Adrenal gland (tissue), 12 donors: ENCODE measurements around the gene PUM2. TPM values are rescaled to one million over a fixed set of nuclear protein-coding genes. Genes with fewer than 3 reads are reported as not detected.
"Not testable (repeated sequence)": the region's sequence is repeated elsewhere in the genome, so short reads cannot be mapped to it uniquely, and the experiment has no call there.

Experiments
- DNase-seq, 7 donors: peaks; one replicate each; pipeline ENCODE4 v3.0.0-alpha.2; 2019 to 2020
- H3K27ac ChIP-seq, 5 donors: fragments of 200-600 bp; sonication (generic) in 4 of 5; 1 replicate in 3 of 5; 2 replicates in 2 of 5; pipeline versions ENCODE4 v1.5.1 to v1.8.0; 2016 to 2020; ENCODE audit warnings: mild to moderate bottlenecking in 1 of 5
- H3K27me3 ChIP-seq: fragments of 200-600 bp; 2 replicates; pipeline ENCODE4 v1.8.0; 2021
- H3K36me3 ChIP-seq, 2 donors: fragments of 200-600 bp; replicated peaks in 1 of 2; 1 replicate in 1 of 2; 2 replicates in 1 of 2; pipeline versions ENCODE4 v1.5.1 to v1.8.0; 2018 to 2022
- H3K4me1 ChIP-seq, 2 donors: fragments of 200-600 bp; replicated peaks in 1 of 2; 1 replicate in 1 of 2; 2 replicates in 1 of 2; pipeline versions ENCODE4 v1.5.1 to v1.8.0; 2018 to 2021
- H3K4me3 ChIP-seq, 4 donors: fragments of 200-600 bp; sonication (generic) in 3 of 4; one replicate each; pipeline ENCODE4 v1.5.1; 2016 to 2018
- H3K9me3 ChIP-seq, 3 donors: fragments of 200-600 bp; sonication (generic) in 1 of 3; replicated peaks in 1 of 3; 1 replicate in 2 of 3; 2 replicates in 1 of 3; pipeline versions ENCODE4 v1.5.1 to v1.8.0; 2016 to 2021
- CTCF ChIP-seq, 6 experiments: fragments of 450-650 bp in 4 of 6; fragments of 200-600 bp in 2 of 6; sonication (generic) in 1 of 6; IDR thresholded peaks; 1 replicate in 5 of 6; 2 replicates in 1 of 6; pipeline versions ENCODE4 v1.5.1 to v1.8.0; 2016 to 2021; ENCODE audit warnings: antibody characterized with exemption in 6 of 6, mild to moderate bottlenecking in 2 of 6, moderate library complexity in 1 of 6
- POLR2A ChIP-seq, 2 donors: fragments of 450-650 bp; IDR thresholded peaks; one replicate each; pipeline ENCODE4 v1.6.1; 2017; ENCODE audit warnings: antibody characterized with exemption in 2 of 2, mild to moderate bottlenecking in 2 of 2, moderate library complexity in 1 of 2
- WGBS, 4 donors: extraction: QIAGEN DNeasy Blood & Tissue Kit in 2 of 4; methylation state at CpG; one replicate each; pipeline versions ENCODE4 v1.1.5 to v1.1.7; 2013 to 2017; 5-methylcytosine and 5-hydroxymethylcytosine counted together
- intact Hi-C, 2 donors: fragments of 100-400 bp; cut with DNase I; formaldehyde crosslinking; loops; one replicate each; pipeline versions ENCODE4 v1.14.1 to v1.15.0; 2022 to 2023
- polyA plus RNA-seq, 3 donors: library from polyadenylated mRNA; stranded (reverse); fragments of 200-250 nt in 2 of 3; fragments of 350-450 nt in 1 of 3; fragmentation: Illumina TruSeq in 1 of 3; extraction: RNeasy Lipid Tissue Mini Kit (QIAGEN cat#74804) in 1 of 3; gene quantifications; one replicate each; pipeline ENCODE4 v1.2.3, GENCODE V29; 2013 to 2014
- total RNA-seq, 9 donors: library from RNA; depleted of rRNA in 4 of 9; stranded (reverse); fragments of >200 nt in 4 of 9; fragments of 120-200 nt in 1 of 9; fragmentation: NEBNext Ultra II Directional in 1 of 9; extraction: Animal tissue kit (Norgen Biotek cat#: 25700) in 1 of 9; gene quantifications; one replicate each; pipeline versions ENCODE4 v1.1.0 to v1.2.4, GENCODE V29; 2013 to 2023
- donor health status: healthy with polysubstance abuse.
- donor health status: Bipolar disorder and iron deficiency.
- donor health status: DM: yes; HTN: yes; CAD: no.
- donor health status: DM: no; HTN: no; CAD: no.
- donor health status: DM: no; HTN: no; CAD: no.
- donor health status: DM: yes; HTN: yes; CAD: no.

PUM2 gene
- total and polyA plus RNA-seq, 12 donors, result 25.5 to 105 (median 53.3) TPM

- H3K9me3 ChIP-seq, result no peaks in the 10 kb centered on the region
- intact Hi-C loops, result no loop called here
- DNase-seq, result no peak
- H3K27me3 ChIP-seq, result no peaks in the 10 kb centered on the region
- TF ChIP-seq CTCF (IDR thresholded peaks at IDR 0.05) (no peak), POLR2A (IDR thresholded peaks at IDR 0.05) (no peak)
- no peak overlapping the region for H3K27ac ChIP-seq
- no peaks in the 10 kb centered on the region for H3K4me1 ChIP-seq
- 81 to 88% (median 83%) methylated on average over 7 of the region's 7 CpGs for WGBS, 4 donors
- peaks cover 0 to 32% of the 10 kb centered on the region in 2 donors for H3K36me3 ChIP-seq
- H3K4me3 ChIP-seq, result no peak overlapping the region
Observed at GRCh38 chr2:20288642-20289340, 61.9 kb downstream of the PUM2 start.

GRCh38 chr2:20282916-20283592, 67.6 kb downstream of the PUM2 start:
- no peak for TF ChIP-seq CTCF (IDR thresholded peaks at IDR 0.05)
- TF ChIP-seq POLR2A (IDR thresholded peaks at IDR 0.05), result no peak
- peak; percentile 74 to 95 (median 86) for DNase-seq
- WGBS, 4 donors, result 41 to 50% (median 48%) methylated on average over 3 of the region's 3 CpGs

GRCh38 chr2:20281876-20282275, 68.8 kb downstream of the PUM2 start:
- 47 to 64% (median 59%) methylated on average over 2 of the region's 2 CpGs for WGBS, 4 donors
- no peak overlapping the region for H3K27ac ChIP-seq
- TF ChIP-seq CTCF (IDR thresholded peaks at IDR 0.05) (no peak), POLR2A (IDR thresholded peaks at IDR 0.05) (no peak)
- H3K36me3 ChIP-seq, result peaks cover 0 to 46% of the 10 kb centered on the region in 2 donors
- DNase-seq, result no peak
- H3K9me3 ChIP-seq, result no peaks in the 10 kb centered on the region
- H3K4me1 ChIP-seq, result peaks cover 4 to 16% of the 10 kb centered on the region in 2 donors
- intact Hi-C loops, result no loop called here
- no peaks in the 10 kb centered on the region for H3K27me3 ChIP-seq
- no peak overlapping the region for H3K4me3 ChIP-seq

More at GRCh38 chr2:20282916-20283592, 67.6 kb downstream of the PUM2 start:
- Histone ChIP-seq H3K4me1 (peaks cover 4 to 16% of the 10 kb centered on the region in 2 donors), H3K36me3 (peaks cover 0 to 48% of the 10 kb centered on the region in 2 donors), H3K4me3 (no peak overlapping the region), H3K27me3 (no peaks in the 10 kb centered on the region), H3K9me3 (no peaks in the 10 kb centered on the region), H3K27ac (no peak overlapping the region)
- intact Hi-C loops, result no loop called here

- Histone ChIP-seq H3K9me3 (no peaks in the 10 kb centered on the region), H3K36me3 (peaks cover 0 to 4% of the 10 kb centered on the region in 2 donors), H3K4me3 (no peak overlapping the region), H3K4me1 (no peaks in the 10 kb centered on the region), H3K27ac (no peak overlapping the region), H3K27me3 (no peaks in the 10 kb centered on the region)
- DNase-seq, result no peak
- TF ChIP-seq CTCF (IDR thresholded peaks at IDR 0.05) (no peak), POLR2A (IDR thresholded peaks at IDR 0.05) (no peak)
- WGBS, 4 donors, result 94 to 98% (median 95%) methylated on average over 4 of the region's 4 CpGs
- intact Hi-C loops, result no loop called here
Observed at GRCh38 chr2:20273042-20273441, 77.6 kb downstream of the PUM2 start.

GRCh38 chr2:20268317-20268716, 82.3 kb downstream of the PUM2 start:
- 91 to 99% (median 96%) methylated on average over 6 of the region's 6 CpGs for WGBS, 4 donors
- H3K27me3 ChIP-seq, H3K9me3 ChIP-seq, H3K36me3 ChIP-seq, H3K4me1 ChIP-seq, H3K27ac ChIP-seq, DNase-seq, intact Hi-C loops, H3K4me3 ChIP-seq: not testable (repeated sequence)
